ENCODE results near the gene HNRNPUL2.
"Not testable (repeated sequence)": the region's sequence is repeated elsewhere in the genome, so short reads cannot be mapped to it uniquely, and the experiment has no call there.

Gene HNRNPUL2

GRCh38 chr11:62677714-62678113 is 49.5 kb downstream of the HNRNPUL2 start:
- peak overlapping the region; percentile 89 for H3K4me3 ChIP-seq (ENCODE audit: low read depth, low read length)
- no peak for TF ChIP-seq MYC (IDR thresholded peaks at IDR 0.05; ENCODE audit: low read depth, low read length)
- TF ChIP-seq, protein P1, sequence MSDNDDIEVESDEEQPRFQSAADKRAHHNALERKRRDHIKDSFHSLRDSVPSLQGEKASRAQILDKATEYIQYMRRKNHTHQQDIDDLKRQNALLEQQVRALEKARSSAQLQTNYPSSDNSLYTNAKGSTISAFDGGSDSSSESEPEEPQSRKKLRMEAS (IDR thresholded peaks at IDR 0.05; ENCODE audit: low read depth, low read length): no peak
- no peak for DNase-seq (ENCODE audit: low read depth)

GRCh38 chr11:62677156-62677555 is 50.1 kb downstream of the HNRNPUL2 start:
- TF ChIP-seq POLR2A (IDR thresholded peaks at IDR 0.05; ENCODE audit: extremely low read depth, insufficient read length) (no peak), CTCF (IDR thresholded peaks at IDR 0.05; ENCODE audit: low read depth, low read length) (no peak), MYC (IDR thresholded peaks at IDR 0.05; ENCODE audit: low read depth, low read length) (no peak)
- TF ChIP-seq, protein P1 (IDR thresholded peaks at IDR 0.05; ENCODE audit: low read depth, low read length): no peak
- H3K4me3 ChIP-seq (ENCODE audit: low read depth, low read length): no peak overlapping the region
- no peak for DNase-seq (ENCODE audit: low read depth)

DNA sequence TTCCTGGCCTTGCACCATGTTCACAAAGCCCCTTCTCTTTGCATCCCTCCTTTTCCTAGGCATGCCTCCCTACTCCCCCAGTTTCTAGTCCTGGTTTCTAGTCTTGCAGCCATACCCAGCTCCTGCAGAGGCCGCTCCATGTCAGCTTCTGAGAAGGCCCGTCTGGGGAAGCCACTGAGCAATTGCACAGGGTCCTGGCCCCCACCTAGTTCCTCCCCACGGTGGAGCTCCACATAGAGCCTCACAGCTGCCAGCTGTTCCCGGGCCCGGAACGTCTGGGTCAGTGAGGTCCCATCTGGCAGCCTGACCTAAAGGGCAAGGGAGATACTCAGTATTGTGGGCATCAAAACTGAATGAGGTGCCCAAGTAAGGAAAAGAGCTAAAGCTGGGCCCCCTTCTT is 50.6 kb downstream of the HNRNPUL2 start:
- DNase-seq (ENCODE audit: low read depth): no peak
- H3K4me3 ChIP-seq (ENCODE audit: low read depth, low read length): no peak overlapping the region
- TF ChIP-seq CTCF (IDR thresholded peaks at IDR 0.05; ENCODE audit: low read depth, low read length) (no peak), MYC (IDR thresholded peaks at IDR 0.05; ENCODE audit: low read depth, low read length) (no peak), POLR2A (IDR thresholded peaks at IDR 0.05; ENCODE audit: extremely low read depth, insufficient read length) (no peak)
- TF ChIP-seq, protein P1 (IDR thresholded peaks at IDR 0.05; ENCODE audit: low read depth, low read length): no peak

DNA sequence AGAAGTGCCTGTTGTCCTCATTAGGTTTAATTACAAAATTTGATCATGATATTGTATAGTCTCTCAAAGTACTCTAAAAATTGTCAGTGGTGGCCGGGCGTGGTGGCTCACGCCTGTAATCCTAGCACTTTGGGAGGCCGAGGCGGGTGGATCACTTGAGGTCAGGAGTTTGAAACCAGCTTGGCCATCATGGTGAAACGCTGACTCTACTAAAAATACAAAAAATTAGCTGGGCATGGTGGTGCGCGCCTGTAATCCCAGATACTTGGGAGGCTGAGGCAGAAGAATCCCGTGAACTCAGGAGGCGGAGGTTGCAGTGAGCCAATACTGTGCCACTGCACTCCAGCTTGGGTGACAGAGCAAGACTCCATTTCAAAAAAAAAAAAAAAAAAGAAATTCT is 51.8 kb downstream of the HNRNPUL2 start:
- H3K4me3 ChIP-seq (ENCODE audit: low read depth, low read length); DNase-seq (ENCODE audit: low read depth): not testable (repeated sequence)

DNA sequence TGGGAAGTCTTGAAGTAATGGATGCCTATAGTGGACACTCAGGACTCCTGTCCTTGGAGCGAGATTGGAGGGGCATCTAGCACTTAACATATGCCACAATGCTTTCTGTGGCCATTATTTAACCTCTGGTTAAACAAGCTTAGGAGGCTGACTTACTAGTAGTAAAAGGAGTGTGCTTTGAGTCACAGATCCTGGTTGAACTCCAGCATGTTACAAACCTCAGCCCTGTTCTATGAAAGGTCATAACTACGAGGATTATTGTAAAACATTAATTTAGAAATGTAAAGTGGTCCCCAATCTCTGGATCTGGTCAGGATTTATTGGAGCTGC is 54.1 kb downstream of the HNRNPUL2 start:
- H3K4me3 ChIP-seq (ENCODE audit: low read depth, low read length): peak overlapping the region; percentile 86

DNA sequence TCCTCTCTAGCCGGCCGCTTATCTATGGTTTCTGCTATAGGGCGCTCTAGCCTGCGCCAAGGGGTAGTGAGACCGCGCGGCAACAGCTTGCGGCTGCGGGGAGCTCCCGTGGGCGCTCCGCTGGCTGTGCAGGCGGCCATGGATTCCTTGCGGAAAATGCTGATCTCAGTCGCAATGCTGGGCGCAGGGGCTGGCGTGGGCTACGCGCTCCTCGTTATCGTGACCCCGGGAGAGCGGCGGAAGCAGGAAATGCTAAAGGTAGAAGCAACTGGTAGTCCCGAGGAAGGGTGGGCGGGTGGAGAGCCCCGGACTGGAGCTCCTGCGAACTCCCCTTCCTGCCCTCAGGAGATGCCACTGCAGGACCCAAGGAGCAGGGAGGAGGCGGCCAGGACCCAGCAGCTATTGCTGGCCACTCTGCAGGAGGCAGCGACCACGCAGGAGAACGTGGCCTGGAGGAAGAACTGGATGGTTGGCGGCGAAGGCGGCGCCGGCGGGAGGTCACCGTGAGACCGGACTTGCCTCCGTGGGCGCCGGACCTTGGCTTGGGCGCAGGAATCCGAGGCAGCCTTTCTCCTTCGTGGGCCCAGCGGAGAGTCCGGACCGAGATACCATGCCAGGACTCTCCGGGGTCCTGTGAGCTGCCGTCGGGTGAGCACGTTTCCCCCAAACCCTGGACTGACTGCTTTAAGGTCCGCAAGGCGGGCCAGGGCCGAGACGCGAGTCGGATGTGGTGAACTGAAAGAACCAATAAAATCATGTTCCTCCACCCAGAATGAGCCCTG is 55.5 kb downstream of the HNRNPUL2 start, which contains the start of the genes LBHD1 and UQCC3:
Gene LBHD1 (minus strand): TSS at position 660 of the 782 bp plus-strand sequence. CDS start 2,236 bp downstream, outside the sequence.
Gene UQCC3 (plus strand): TSS at position 66 of the 782 bp plus-strand sequence. CDS start 73 bp downstream, at position 139.
- peak within 1 kb of the TSS; percentile 86 for H3K4me3 ChIP-seq (ENCODE audit: low read depth, low read length)
- TF ChIP-seq MYC (IDR thresholded peaks at IDR 0.05; ENCODE audit: low read depth, low read length) (peak; percentile 85; the same call in 1 of the 2 replicates), POLR2A (IDR thresholded peaks at IDR 0.05; ENCODE audit: extremely low read depth, insufficient read length) (peak; percentile 97), CTCF (IDR thresholded peaks at IDR 0.05; ENCODE audit: low read depth, low read length) (no peak)
- TF ChIP-seq, protein P1 (IDR thresholded peaks at IDR 0.05; ENCODE audit: low read depth, low read length): peak; percentile 93
- DNase-seq (ENCODE audit: low read depth): peak; percentile 99

More for the DNA sequence above, 54.1 kb downstream of the HNRNPUL2 start:
- no peak for TF ChIP-seq POLR2A (IDR thresholded peaks at IDR 0.05; ENCODE audit: extremely low read depth, insufficient read length)
- TF ChIP-seq, protein P1 (IDR thresholded peaks at IDR 0.05; ENCODE audit: low read depth, low read length): no peak
- no peak for TF ChIP-seq MYC (IDR thresholded peaks at IDR 0.05; ENCODE audit: low read depth, low read length)
- no peak for TF ChIP-seq CTCF (IDR thresholded peaks at IDR 0.05; ENCODE audit: low read depth, low read length)
- no peak for DNase-seq (ENCODE audit: low read depth)

All from NB4 (cell line).